Stimulated activated CD4-positive, alpha-beta T cell treated with anti-CD3 and anti-CD28 coated beads, Interleukin-12 subunit alpha, Interleukin-12 subunit beta, amount 100 ng/mL, for 48 hours (primary cell): ENCODE results near the gene DYNLRB2.

ENCODE experiments used
- DNase-seq, 3 donors: peaks; one replicate each; pipeline ENCODE4 v3.0.0-alpha.2; 2020; ENCODE audit warnings: low read depth in 2 of 3, low spot score in 1 of 3

DYNLRB2 gene

GRCh38 chr16:80596507-80597207 is 55.9 kb downstream of the DYNLRB2 start:
- no peak for DNase-seq

- no peak for DNase-seq
These were observed 58.7 kb downstream of the DYNLRB2 start for GRCh38 chr16:80599466-80599865.
